Suppressor macrophage treated with lipopolysaccharide for 1 hour (primary cell): Measurements from ENCODE around the gene FBXO45.
"Not testable (repeated sequence)": the region's sequence is repeated elsewhere in the genome, so short reads cannot be mapped to it uniquely, and the experiment has no call there.

Source experiments
- DNase-seq, 3 donors: peaks; one replicate each; pipeline ENCODE4 v3.0.0-alpha.2; 2020 to 2022

The FBXO45 gene, protein sequence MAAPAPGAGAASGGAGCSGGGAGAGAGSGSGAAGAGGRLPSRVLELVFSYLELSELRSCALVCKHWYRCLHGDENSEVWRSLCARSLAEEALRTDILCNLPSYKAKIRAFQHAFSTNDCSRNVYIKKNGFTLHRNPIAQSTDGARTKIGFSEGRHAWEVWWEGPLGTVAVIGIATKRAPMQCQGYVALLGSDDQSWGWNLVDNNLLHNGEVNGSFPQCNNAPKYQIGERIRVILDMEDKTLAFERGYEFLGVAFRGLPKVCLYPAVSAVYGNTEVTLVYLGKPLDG

DNA sequence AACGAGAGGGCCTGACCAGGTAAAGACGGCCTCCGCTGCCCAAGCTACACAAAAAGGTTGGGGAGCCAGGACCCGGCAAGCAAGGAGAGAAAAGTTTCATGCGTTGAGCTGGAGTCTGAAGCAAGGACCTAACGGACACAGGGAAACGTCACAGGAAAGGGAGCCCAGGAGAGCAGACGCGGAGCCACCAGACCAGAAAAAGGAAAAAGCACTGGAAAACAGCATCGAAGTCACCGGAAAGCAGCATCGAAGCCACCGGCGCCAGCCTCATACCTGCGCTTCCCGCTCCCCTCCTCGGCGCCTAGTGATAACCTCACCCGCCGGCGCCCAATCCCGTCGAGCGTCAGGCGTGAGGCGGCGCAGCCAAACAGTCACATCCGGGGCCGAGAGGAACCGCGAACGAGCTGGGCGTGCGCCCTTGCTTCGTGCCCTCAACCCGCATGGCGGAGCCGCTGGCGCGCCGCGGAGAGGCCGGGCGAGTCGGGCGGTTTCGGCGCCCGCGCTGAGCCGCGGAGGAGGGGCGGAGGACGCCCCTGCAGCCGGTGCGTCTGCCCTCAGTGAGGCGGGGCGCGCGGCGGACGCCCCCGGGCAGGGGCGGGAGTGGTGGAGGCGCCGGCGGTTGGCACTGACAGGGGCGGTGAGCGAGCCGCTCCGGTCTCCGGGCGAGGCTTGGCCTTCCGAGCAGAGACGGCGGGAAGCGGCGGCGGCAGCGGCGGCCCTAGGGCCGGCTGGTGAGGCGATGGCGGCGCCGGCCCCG lies at the start of gene FBXO45, which contains the start of gene WDR53:
Gene FBXO45, plus strand, starts transcription at position 415 of the 757 bp plus-strand sequence. Its CDS starts 325 bp downstream, at position 740.
Gene WDR53, minus strand, starts transcription at position 309 of the 757 bp plus-strand sequence. CDS start 7,079 bp downstream, outside the sequence.
- peak; percentile 96 to 98 (median 98) for DNase-seq

DNA sequence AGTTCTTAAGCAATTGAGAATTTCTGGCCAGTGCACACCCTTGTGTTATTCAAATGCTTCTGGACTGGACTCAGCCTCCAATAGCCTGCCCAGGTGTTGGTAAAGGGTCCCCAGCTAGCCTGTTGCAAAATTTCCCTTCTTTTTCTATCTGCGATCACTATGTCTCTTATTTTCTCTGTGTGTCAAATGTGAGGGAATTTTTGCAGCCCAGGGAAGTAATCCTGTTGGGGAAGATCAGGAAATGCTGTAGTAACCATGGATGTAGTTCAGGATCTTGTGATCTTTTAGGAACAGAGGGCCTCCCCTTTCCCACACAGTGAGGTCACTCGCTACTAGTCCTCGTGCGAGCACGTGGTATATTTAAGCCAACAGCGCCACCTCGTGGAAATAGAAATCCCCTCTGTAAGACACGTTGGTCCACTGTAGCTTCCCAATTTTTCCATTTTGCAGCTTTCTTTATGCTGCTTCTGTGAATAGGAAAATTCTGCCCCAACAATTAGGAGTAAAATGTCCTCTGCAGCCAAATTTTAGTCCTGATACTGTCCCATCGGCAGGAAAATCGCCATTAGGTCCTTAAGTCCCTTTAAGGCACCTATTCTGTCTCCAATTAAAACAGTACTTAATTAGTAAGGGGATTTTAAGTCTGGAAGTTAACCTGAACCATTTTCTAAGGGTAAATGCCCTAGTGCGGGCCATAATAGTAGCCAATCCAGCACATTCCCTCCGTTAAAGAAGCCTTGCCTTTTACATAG lies 49.3 kb upstream of the FBXO45 start:
- DNase-seq: peak; percentile 92 to 94 (median 92)

DNA sequence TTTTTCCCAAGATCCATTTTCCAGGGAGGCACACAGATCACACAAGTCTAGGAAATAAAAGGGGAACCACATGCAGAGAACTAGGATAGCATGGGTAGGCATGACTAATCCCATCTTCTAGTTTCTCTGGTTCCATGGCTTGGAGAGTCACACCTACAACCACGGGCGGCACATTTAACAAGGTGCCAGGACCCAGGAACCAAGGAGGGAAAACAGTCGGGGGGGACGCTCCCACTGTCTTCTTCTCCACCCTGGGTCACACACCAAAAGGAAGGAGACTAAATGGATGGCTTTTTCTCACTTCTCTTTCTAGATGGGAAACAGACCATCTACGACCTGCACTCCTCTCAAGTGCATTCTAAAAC lies 48.8 kb upstream of the FBXO45 start:
- peak in 1 of 3 donors; percentile 26 for DNase-seq

DNA sequence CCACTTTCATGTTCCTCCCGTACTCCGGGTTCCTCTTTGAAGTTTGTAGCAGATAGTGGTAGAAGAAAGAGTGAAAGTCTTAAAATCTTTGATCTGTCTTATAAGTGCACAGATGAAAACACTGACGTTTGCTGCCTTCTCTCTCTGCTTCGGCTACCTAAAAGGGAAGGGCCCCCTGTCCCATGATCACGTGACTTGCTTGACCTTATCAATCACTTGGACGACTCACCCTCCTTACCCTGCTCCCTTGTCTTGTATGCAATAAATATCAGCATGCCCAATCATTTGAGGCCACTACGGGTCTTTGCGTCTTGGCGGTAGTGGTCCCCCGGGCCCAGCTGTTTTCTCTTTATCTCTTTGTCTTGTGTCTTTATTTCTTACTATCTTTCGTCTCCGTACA lies 47.2 kb upstream of the FBXO45 start:
- not testable (repeated sequence) for DNase-seq

DNA sequence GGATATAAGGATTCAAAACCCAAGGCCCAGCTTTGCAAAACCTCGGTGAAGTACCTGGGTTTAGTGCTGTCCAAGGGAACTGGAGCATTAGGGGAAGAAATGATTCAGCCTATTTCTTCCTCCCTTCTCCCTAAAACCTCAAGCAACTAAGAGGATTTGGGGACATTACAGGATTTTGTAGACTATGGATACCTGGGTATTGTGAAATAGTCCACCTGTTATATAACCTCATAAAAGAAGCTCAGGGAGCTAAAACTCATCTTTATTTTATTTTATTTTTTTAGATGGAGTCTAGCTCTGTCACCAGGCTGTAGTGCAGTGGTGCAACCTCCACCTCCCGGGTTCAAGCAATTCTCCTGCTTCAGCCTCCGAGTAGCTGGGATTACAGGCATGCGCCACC lies 44.6 kb upstream of the FBXO45 start:
- no peak for DNase-seq

DNA sequence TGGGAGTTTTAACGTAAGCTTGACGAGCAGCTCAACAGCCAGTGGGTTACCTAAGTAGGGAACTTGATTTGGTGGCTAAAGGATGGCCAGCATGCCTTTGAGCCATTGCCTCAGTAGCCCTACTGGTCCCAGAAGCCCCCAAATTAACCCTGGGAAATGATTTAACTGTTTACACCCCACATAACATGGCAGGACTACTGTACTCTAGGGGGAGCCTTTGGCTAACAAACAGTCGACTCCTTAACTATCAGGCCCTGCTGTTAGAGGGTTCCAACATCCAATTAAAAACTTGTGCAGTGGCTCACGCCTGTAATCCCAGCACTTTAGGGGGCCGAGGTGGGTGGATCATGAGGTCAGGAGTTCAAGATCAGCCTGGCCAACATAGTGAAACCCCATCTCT lies 43.9 kb upstream of the FBXO45 start:
- DNase-seq: no peak

DNA sequence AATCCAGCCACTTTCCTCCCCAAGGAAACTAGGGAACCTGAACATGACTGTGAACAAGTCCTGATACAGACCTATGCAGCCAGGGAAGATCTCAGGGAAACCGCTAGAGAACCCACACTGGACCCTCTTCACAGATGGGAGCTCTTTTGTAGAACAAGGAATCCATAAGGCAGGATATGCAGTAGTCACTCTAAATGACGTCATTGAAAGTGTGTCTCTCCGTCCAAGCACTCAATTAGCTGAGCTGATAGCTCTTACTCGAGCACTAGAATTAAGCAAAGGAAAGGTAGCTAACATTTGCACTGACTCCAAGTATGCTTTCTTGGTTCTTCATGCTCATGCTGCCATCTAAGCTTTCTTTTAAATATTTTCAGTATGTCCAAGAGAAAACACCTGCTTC lies 43.3 kb upstream of the FBXO45 start:
- DNase-seq: no peak

DNA sequence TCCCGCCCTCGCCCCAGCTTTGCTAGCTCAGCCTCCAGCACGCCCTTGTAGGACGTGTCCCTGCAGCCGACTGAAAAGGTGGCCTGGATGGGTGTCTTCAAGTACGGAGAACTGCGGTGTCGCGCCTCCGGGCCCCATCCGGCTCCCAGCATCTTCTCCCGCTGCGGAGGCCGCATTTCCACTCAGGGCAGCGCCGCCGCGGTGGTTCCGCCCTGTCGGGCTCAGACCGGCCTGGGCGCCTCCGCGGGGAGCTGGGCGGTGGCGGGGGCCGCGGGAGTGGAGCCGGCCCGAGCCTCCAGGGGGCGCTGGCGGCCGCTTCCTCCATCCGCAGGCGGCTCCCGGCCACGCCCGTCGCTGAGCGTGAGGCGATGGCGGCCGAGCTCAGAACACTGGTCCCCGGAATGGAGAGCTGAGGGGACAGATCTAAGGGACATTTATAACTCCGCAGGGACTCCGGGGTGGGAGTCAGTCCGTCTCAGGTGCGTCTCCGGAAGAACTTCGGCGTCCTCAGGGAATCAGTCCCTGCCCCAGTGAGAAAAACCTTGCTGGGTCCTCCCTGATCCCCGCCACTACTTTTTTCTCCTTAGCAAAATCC lies 39.7 kb upstream of the FBXO45 start:
- DNase-seq: peak; percentile 82 to 96 (median 91)

DNA sequence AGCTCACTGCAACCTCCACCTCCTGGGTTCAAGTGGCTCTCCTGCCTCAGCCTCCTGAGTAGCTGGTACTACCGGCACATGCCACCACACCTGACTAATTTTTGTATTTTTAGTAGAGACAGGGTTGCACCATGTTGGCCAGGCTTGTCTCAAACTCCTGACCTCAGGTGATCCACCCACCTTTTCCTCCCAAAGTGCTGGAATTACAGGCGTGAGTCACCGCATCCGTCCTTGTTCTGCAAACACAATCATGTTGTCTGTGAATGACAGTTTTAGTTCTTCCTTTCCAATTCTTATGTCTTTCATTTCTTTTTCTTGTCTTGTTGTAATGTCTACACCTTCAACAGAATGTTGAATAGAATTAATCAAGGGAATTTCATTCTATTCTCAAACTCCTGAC lies 37.0 kb upstream of the FBXO45 start:
- peak; percentile 49 to 54 (median 51) for DNase-seq

DNA sequence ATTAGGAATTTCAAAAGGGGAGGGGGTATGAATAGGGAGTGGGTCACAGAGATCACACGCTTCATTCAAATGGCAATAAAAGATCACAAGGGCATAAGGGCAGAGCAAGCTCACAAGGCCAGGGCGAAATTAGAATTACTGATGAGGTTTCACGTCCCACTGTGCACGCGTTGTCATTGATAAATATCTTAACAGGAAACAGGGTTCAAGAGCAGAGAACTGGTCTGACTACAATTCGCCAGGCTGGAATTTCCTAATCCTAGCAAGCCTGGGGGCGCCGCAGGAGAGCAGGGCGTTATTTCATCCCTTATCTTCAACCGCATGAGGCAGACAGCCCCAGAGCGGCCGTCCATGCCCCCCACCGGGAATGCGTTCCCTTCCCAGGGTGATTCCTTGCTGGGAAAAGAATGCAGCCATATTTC lies 35.2 kb upstream of the FBXO45 start:
- DNase-seq: no peak

DNA sequence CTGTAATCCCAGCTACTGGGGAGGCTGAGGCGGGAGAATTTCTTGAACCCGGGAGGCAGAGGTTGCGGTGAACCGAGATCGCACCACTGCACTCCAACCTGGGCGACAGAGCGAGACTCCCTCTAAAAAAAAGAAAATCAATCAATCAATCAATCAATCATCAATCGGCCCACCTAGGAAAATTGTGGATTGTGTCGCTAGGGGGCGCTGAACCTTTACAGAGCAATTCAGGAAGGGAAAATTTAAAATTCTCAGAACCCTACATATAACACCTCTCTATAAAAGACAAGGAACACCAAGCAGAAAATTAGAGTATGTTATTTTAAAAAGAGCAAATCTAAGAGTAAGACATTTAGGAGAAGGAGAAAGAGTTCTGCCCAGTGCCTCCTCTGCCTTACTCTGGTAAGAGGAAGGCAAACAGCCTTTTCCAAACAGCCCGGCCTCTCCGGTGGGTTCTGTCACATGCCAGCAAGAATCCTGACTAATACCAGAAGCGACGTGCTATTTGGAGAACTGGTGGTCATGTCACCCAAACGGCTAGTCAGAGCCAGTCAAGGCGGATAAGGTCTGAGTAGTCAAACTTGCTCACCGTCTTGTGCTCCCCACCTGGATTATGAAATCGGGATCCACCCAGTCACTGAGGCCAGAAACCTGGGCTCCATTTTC lies 31.0 kb upstream of the FBXO45 start:
- peak; percentile 51 to 67 (median 60) for DNase-seq

DNA sequence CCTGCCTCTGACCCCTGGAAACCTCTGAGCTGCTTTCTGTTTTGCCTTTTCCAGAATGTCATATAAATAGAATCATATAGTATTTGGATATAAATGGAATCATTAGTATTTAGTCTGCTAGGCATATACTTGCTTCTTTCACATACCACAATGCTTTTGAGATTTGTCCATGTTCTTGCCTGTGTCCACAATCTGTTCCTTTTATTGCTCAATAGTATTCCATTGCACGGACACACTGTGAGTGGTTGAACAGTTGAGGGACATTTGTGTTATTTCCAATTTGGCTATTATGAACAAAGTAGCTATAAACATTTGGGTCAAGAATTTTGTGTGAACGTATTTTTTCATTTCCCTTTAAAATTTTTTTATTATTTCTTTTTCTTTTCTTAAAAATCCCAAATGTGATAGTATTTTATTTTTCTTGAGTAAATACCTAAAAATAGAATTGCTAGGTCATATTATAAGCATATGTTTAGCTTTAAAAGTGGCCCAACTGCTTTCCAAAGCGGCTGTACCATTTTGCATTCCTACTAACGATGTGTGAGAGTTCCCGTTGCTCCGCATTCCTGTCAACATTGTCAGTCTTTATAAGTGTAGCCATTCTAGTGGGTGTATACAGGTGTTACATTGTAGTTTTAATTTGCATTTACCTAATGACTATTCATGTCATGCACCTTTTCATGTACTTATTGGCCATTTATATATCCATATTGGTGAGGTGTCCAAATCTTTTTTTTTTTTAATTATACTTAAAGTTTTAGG lies 26.6 kb upstream of the FBXO45 start:
- DNase-seq: no peak

DNA sequence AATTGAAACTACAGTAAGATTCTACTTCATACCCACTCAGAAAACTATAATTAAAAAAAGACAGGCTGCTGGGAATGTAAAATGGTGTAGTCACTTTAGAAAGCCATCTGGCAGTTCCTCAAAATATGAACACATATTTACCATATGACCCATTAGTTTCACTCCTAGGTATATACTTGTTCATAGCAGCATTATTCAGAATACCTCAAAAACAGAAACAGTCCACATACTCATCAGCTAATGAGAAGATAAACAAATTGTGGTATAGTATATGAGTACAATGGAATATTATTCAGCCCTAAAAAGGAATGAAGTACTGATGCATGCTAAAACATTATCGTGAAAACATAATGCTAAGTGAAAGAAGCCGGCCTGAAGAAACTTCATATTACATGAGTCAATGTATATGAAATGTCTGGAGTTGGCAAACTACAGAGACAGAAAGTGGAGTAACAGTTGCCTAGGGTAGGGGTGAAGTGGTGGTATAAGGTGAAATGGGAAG lies 23.9 kb upstream of the FBXO45 start:
- DNase-seq: no peak

DNA sequence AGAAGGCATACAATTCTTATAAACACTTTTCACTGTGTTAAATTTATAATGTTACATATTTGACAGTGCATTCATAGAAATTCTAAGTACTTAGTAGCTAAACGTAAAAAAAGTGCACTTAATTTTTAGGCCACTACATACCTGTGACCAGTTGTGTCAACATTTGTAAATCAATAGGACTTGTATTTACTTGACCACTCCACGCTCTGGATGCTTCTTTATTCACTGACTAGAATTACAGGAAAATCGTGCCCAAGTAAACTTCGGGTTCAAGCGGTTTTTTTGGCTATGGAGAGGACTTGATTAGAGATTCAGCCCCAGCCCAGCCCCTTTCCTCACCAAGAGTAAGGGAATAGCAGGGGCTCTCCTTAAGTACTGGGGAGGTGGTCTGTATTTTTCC lies 21.9 kb upstream of the FBXO45 start:
- no peak for DNase-seq

DNA sequence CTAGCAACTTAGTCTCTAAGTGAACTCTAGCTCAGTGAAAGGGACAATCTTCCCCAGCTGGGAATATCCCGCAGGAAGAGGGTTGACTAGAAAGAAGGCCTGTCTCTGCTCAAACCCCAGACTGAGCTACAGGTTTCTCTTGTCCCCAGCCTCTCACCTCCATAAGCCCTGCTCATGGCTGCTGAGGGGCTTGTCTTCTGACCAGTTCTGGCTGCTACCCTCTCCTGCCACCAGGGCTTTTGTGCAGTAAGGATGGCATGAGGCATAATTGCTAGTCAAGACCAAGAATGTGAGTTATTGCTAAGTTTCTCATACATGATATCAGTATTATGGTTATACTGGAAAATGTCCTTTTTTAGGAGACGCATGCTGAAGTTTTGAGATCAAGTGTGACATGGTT lies 21.4 kb upstream of the FBXO45 start:
- DNase-seq: no peak

DNA sequence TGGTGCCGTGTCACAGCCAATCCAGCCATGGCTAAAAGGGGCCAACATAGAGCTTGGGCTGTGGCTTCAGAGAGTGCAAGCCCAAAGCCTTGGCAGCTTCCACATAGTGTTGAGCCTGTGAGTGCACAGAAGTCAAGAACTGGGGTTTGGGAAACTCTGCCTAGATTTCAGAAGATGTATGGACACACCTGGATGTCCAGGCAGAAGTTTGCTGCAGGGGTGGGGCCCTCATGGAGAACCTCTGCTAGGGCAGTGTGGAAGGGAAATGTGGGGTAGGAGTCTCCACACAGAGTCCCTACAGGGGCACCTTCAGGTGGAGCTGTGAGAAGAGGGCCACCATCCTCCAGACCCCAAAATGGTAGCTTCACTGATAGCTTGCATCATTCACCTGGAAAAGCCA lies 19.1 kb upstream of the FBXO45 start:
- not testable (repeated sequence) for DNase-seq

DNA sequence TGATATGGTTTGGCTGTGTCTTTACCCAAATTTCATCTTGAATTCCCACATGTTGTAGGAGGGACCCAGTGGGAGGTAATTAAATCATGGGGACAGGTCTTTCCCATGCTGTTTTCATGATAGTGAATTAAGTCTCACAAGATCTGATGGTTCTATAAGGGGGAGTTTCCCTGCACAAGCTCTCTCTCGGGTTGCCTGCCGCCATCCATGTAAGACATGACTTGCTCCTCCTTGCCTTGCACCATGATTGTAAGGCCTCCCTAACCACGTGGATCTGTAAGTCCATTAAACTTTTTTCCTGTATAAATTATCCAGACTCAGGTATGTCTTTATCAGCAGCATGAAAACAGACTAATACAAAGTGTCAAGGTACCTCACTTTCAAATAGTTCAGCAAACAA lies 18.3 kb upstream of the FBXO45 start:
- not testable (repeated sequence) for DNase-seq

DNA sequence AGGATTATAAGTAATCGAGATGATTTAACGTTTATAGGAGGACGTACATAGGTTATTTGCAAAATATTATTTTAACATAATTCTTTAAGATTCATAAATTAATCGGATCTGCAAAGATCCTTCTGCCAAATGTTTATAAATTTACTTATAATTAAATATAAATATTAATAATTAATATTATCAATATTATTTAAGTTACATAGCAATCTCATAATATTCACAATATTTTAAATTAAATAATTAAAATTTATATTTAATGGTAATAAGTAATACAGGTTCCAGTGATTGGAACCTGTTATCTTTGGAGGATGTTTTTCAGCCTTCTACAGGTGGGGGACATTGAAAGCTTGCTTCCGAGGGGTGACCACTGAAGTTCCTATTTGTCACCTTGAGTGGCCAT lies 16.2 kb upstream of the FBXO45 start:
- no peak for DNase-seq

DNA sequence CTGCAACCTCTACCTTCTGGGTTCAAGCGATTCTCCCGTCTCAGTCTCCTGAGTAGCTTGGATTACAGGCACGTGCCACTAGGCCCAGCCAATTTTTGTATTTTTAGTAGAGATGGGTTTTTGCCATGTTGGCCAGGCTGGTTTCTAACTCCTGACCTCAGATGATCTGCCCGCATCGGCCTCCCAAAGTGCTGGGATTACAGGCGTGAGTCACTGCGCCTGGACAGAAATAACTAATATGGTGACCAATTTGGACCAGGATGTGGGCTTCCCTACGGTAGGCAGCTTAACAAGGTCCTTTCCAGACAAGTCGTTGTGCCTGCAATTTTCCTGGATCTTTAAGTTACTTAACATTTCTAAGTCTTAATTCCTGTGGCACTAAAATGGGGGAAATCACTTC lies 14.9 kb upstream of the FBXO45 start:
- no peak for DNase-seq

DNA sequence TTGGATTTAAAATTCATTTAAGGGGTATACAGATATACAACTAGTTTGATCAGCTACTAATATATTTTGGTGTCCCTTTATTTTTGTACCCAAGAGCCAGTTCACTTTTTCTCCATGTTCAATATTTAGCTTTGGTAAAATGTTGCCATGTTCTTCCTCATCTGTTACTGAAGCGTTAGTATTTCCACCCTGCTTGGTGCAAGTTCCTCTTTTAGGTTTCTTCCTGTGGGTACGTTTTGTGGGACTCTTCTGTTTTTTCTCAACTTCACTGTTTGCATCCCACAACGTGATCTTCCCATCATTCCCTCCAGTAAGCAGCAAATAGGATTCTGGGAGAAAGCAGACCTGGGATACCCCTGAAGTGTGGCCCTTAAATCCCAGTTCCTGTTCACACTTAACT lies 14.3 kb upstream of the FBXO45 start:
- peak; percentile 47 to 61 (median 60) for DNase-seq

DNA sequence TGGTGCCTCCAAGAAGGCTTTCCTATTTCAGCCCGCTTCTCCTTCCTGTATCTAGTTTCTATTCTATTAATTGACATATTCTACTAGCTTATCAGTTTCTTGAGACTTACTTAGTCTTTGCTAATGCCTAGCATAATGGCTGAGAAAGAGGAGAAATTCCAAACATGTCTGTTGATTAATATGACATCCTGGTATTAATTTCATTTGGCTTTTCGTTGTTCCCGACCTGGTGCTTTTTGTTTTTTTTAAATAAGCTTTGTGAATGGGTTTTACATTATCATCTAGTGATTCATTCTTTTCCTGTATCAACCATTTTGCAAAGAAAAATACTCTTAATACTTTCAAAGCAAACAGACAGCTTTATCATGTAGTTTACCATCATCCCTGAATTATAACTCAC lies 13.2 kb upstream of the FBXO45 start:
- no peak for DNase-seq

DNA sequence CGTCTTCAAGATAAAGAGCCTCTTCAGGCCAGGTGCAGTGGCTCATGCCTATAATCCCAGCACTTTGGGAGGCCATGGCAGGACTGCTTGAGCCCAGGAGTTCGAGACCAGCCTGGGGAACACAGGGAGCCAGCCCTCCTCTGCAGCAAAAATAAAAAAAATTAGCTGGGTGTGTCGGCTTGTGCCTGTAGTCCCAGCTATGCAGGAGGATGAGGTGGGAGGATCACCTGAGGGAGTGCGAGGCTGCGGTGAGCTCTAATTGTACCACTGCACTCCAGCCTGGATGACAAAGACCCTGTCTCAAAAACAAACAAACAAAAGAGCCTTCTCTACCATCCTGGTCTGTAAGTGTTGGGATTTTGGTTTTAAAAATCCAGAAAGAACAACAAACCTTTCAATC lies 11.2 kb upstream of the FBXO45 start:
- DNase-seq: no peak
